ENCODE data around the gene CDK8.

CDK8 gene

DNA sequence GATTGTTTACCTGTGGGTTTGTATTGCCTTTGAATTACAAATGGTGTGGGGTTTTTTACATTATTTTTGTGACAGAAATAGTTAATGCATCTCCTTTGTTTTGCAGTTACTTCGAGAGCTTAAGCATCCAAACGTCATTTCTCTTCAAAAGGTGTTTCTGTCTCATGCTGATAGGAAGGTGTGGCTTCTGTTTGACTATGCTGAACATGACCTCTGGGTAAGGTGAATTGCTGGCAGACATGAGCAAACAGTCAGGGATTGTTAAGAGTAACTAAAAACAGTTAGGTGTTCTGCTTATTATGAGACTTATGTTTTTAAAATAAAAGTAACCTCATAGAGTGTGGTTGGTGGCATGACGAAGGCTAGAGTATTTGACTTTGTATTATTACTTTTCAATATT is 95.0 kb downstream of the CDK8 start:
- Histone ChIP-seq H3K36me3 (ENCODE audit: control insufficient read depth, insufficient read depth, low read length) (peaks cover 2% of the 10 kb centered on the region), H3K4me3 (ENCODE audit: low read depth, low read length) (no peak overlapping the region), H3K27me3 (ENCODE audit: control insufficient read depth, insufficient read depth, low read length) (no peaks in the 10 kb centered on the region), H3K4me1 (ENCODE audit: control insufficient read depth, insufficient read depth, low read length) (no peaks in the 10 kb centered on the region), H3K9ac (ENCODE audit: low read depth, low read length) (no peak overlapping the region), H3K9me3 (ENCODE audit: control insufficient read depth, insufficient read depth, low read length) (no peaks in the 10 kb centered on the region)

GRCh38 chr13:26362261-26362660 is 108.3 kb downstream of the CDK8 start:
- H3K4me3 ChIP-seq (ENCODE audit: low read depth, low read length): no peak overlapping the region
- H3K36me3 ChIP-seq (ENCODE audit: control insufficient read depth, insufficient read depth, low read length): no peaks in the 10 kb centered on the region
- no peaks in the 10 kb centered on the region for H3K27me3 ChIP-seq (ENCODE audit: control insufficient read depth, insufficient read depth, low read length)
- no peaks in the 10 kb centered on the region for H3K4me1 ChIP-seq (ENCODE audit: control insufficient read depth, insufficient read depth, low read length)
- no peak overlapping the region for H3K9ac ChIP-seq (ENCODE audit: low read depth, low read length)
- no peaks in the 10 kb centered on the region for H3K9me3 ChIP-seq (ENCODE audit: control insufficient read depth, insufficient read depth, low read length)

- Histone ChIP-seq H3K36me3 (ENCODE audit: control insufficient read depth, insufficient read depth, low read length) (no peaks in the 10 kb centered on the region), H3K4me3 (ENCODE audit: low read depth, low read length) (no peak overlapping the region), H3K27me3 (ENCODE audit: control insufficient read depth, insufficient read depth, low read length) (no peaks in the 10 kb centered on the region), H3K4me1 (ENCODE audit: control insufficient read depth, insufficient read depth, low read length) (no peaks in the 10 kb centered on the region), H3K9me3 (ENCODE audit: control insufficient read depth, insufficient read depth, low read length) (no peaks in the 10 kb centered on the region), H3K9ac (ENCODE audit: low read depth, low read length) (no peak overlapping the region)
Measured at GRCh38 chr13:26370553-26370952, 116.6 kb downstream of the CDK8 start.

- Histone ChIP-seq H3K4me1 (ENCODE audit: control insufficient read depth, insufficient read depth, low read length) (no peaks in the 10 kb centered on the region), H3K27me3 (ENCODE audit: control insufficient read depth, insufficient read depth, low read length) (no peaks in the 10 kb centered on the region), H3K9ac (ENCODE audit: low read depth, low read length) (no peak overlapping the region), H3K4me3 (ENCODE audit: low read depth, low read length) (no peak overlapping the region), H3K9me3 (ENCODE audit: control insufficient read depth, insufficient read depth, low read length) (no peaks in the 10 kb centered on the region), H3K36me3 (ENCODE audit: control insufficient read depth, insufficient read depth, low read length) (no peaks in the 10 kb centered on the region)
Measured at GRCh38 chr13:26372747-26373146, 118.8 kb downstream of the CDK8 start.

- no peaks in the 10 kb centered on the region for H3K27me3 ChIP-seq (ENCODE audit: control insufficient read depth, insufficient read depth, low read length)
- no peak overlapping the region for H3K9ac ChIP-seq (ENCODE audit: low read depth, low read length)
- no peaks in the 10 kb centered on the region for H3K4me1 ChIP-seq (ENCODE audit: control insufficient read depth, insufficient read depth, low read length)
- no peaks in the 10 kb centered on the region for H3K36me3 ChIP-seq (ENCODE audit: control insufficient read depth, insufficient read depth, low read length)
- H3K9me3 ChIP-seq (ENCODE audit: control insufficient read depth, insufficient read depth, low read length): no peaks in the 10 kb centered on the region
- H3K4me3 ChIP-seq (ENCODE audit: low read depth, low read length): no peak overlapping the region
Measured at GRCh38 chr13:26376430-26376829, 122.5 kb downstream of the CDK8 start.

DNA sequence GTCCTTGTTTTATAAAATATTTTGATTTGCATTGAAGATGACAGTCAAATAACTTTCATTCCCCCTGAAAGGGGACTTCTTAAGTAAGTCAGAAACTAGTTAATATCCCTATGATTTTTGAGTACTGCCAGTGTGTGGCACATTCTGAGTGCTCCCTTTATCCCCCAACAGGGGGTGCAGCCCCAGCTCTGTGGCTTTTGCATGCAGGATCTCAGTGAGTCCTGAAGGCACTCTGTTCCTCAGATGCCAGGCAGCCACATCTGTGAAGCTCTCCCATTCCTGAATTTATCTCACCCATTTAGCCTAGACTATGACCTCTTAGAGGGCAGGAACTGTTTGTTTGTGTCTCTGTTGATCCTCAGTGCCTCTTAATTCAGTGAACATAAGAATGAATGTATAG is 123.1 kb downstream of the CDK8 start:
- no peak overlapping the region for H3K4me3 ChIP-seq (ENCODE audit: low read depth, low read length)
- no peaks in the 10 kb centered on the region for H3K4me1 ChIP-seq (ENCODE audit: control insufficient read depth, insufficient read depth, low read length)
- H3K36me3 ChIP-seq (ENCODE audit: control insufficient read depth, insufficient read depth, low read length): no peaks in the 10 kb centered on the region
- no peaks in the 10 kb centered on the region for H3K9me3 ChIP-seq (ENCODE audit: control insufficient read depth, insufficient read depth, low read length)
- H3K27me3 ChIP-seq (ENCODE audit: control insufficient read depth, insufficient read depth, low read length): no peaks in the 10 kb centered on the region
- H3K9ac ChIP-seq (ENCODE audit: low read depth, low read length): no peak overlapping the region

DNA sequence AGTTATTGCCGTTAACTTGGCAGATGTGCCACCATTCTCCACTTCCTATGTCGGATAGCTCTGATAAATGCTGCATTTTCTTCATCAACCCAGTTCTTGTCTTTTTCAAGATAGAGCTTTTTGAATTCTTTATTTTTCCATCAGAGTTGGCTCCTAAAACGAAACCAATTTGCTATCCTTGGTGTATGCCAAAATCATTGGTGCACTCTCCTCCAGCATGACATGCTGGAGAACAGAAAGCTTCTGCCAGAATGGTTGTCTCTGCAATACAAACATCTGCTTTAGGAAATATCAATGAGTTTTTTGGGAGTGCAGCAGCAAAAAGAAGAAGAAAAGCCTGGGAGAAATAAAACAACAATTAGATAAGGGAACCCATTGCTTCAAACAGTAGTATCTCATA is 124.2 kb downstream of the CDK8 start:
- no peaks in the 10 kb centered on the region for H3K36me3 ChIP-seq (ENCODE audit: control insufficient read depth, insufficient read depth, low read length)
- H3K4me3 ChIP-seq (ENCODE audit: low read depth, low read length): no peak overlapping the region
- H3K4me1 ChIP-seq (ENCODE audit: control insufficient read depth, insufficient read depth, low read length): no peaks in the 10 kb centered on the region
- H3K9me3 ChIP-seq (ENCODE audit: control insufficient read depth, insufficient read depth, low read length): no peaks in the 10 kb centered on the region
- no peaks in the 10 kb centered on the region for H3K27me3 ChIP-seq (ENCODE audit: control insufficient read depth, insufficient read depth, low read length)
- H3K9ac ChIP-seq (ENCODE audit: low read depth, low read length): no peak overlapping the region

- no peaks in the 10 kb centered on the region for H3K4me1 ChIP-seq (ENCODE audit: control insufficient read depth, insufficient read depth, low read length)
- no peaks in the 10 kb centered on the region for H3K27me3 ChIP-seq (ENCODE audit: control insufficient read depth, insufficient read depth, low read length)
- no peaks in the 10 kb centered on the region for H3K36me3 ChIP-seq (ENCODE audit: control insufficient read depth, insufficient read depth, low read length)
- no peak overlapping the region for H3K4me3 ChIP-seq (ENCODE audit: low read depth, low read length)
- H3K9me3 ChIP-seq (ENCODE audit: control insufficient read depth, insufficient read depth, low read length): no peaks in the 10 kb centered on the region
- H3K9ac ChIP-seq (ENCODE audit: low read depth, low read length): no peak overlapping the region
Measured at GRCh38 chr13:26379831-26380230, 125.9 kb downstream of the CDK8 start.

GRCh38 chr13:26380930-26381329 is 127.0 kb downstream of the CDK8 start:
- no peak overlapping the region for H3K9ac ChIP-seq (ENCODE audit: low read depth, low read length)
- no peaks in the 10 kb centered on the region for H3K4me1 ChIP-seq (ENCODE audit: control insufficient read depth, insufficient read depth, low read length)
- no peaks in the 10 kb centered on the region for H3K27me3 ChIP-seq (ENCODE audit: control insufficient read depth, insufficient read depth, low read length)
- no peaks in the 10 kb centered on the region for H3K36me3 ChIP-seq (ENCODE audit: control insufficient read depth, insufficient read depth, low read length)
- H3K4me3 ChIP-seq (ENCODE audit: low read depth, low read length): no peak overlapping the region
- H3K9me3 ChIP-seq (ENCODE audit: control insufficient read depth, insufficient read depth, low read length): no peaks in the 10 kb centered on the region

DNA sequence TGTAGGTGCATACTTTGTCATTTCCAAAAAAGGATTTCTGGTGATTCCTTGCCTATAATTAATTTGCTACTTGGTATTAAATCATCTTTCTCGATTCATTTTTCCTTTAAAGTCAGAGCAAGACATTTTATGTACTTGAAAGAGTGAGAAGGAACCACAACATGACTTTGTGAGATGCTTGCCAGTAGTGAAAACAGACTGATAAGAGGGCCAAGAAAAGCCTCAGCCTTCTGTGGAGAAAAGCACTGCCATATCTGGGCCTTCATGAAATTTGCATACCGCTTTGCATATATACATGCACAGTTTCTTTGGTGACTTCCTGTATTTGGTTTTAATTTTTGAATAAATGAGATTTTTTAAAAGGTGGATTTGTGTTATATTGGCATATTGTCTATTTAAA is 128.4 kb downstream of the CDK8 start:
- Histone ChIP-seq H3K4me1 (ENCODE audit: control insufficient read depth, insufficient read depth, low read length) (no peaks in the 10 kb centered on the region), H3K4me3 (ENCODE audit: low read depth, low read length) (no peak overlapping the region)

GRCh38 chr13:26382835-26383234 is 128.9 kb downstream of the CDK8 start:
- no peak overlapping the region for H3K9ac ChIP-seq (ENCODE audit: low read depth, low read length)
- peaks cover 5% of the 10 kb centered on the region for H3K36me3 ChIP-seq (ENCODE audit: control insufficient read depth, insufficient read depth, low read length)
- no peaks in the 10 kb centered on the region for H3K9me3 ChIP-seq (ENCODE audit: control insufficient read depth, insufficient read depth, low read length)
- H3K4me3 ChIP-seq (ENCODE audit: low read depth, low read length): no peak overlapping the region
- no peaks in the 10 kb centered on the region for H3K27me3 ChIP-seq (ENCODE audit: control insufficient read depth, insufficient read depth, low read length)
- no peaks in the 10 kb centered on the region for H3K4me1 ChIP-seq (ENCODE audit: control insufficient read depth, insufficient read depth, low read length)

More for the DNA sequence above, 128.4 kb downstream of the CDK8 start:
- Histone ChIP-seq H3K9ac (ENCODE audit: low read depth, low read length) (no peak overlapping the region), H3K36me3 (ENCODE audit: control insufficient read depth, insufficient read depth, low read length) (peaks cover under 1% of the 10 kb centered on the region), H3K9me3 (ENCODE audit: control insufficient read depth, insufficient read depth, low read length) (no peaks in the 10 kb centered on the region), H3K27me3 (ENCODE audit: control insufficient read depth, insufficient read depth, low read length) (no peaks in the 10 kb centered on the region)

DNA sequence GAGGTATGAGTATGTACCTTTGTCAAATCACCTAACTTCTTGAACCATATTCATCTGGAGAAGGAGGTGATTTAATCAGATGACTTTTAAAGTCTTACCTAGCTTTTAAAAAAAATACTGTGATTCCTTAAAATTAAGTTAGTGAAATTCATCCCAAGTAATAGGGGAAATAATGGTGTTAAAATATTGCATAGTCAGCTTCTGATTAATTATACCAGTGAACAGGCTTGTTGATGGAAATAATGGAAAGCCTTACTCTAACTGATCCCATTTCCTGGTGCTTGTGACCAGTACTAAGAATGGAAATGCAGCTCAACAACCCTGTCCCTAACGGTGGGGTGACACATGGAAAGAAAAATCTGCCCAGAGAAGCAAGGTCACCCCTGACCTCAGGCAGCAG is 130.7 kb downstream of the CDK8 start:
- Histone ChIP-seq H3K9me3 (ENCODE audit: control insufficient read depth, insufficient read depth, low read length) (no peaks in the 10 kb centered on the region), H3K36me3 (ENCODE audit: control insufficient read depth, insufficient read depth, low read length) (peaks cover 5% of the 10 kb centered on the region)

DNA sequence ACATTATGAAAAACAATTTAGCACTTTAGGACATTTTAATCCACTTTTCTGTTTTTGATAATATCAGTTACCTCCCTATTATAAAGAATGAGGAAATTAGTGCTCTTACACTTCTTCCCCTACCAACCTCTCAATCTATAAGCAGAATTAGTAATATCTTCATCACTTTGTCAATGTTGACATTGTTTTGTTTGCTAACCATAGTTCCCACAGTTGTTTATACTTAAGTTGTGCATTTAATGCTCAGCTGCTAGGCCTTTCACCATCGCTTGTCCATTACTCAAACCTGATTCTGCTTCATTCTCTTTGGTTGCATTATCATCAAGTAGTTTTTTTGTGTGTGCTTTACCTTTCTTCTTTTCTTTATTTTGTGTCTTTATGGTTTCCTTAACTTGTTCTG is 132.1 kb downstream of the CDK8 start:
- no peak overlapping the region for H3K9ac ChIP-seq (ENCODE audit: low read depth, low read length)
- H3K36me3 ChIP-seq (ENCODE audit: control insufficient read depth, insufficient read depth, low read length): peaks cover 5% of the 10 kb centered on the region
- H3K9me3 ChIP-seq (ENCODE audit: control insufficient read depth, insufficient read depth, low read length): no peaks in the 10 kb centered on the region
- H3K27me3 ChIP-seq (ENCODE audit: control insufficient read depth, insufficient read depth, low read length): no peaks in the 10 kb centered on the region
- no peaks in the 10 kb centered on the region for H3K4me1 ChIP-seq (ENCODE audit: control insufficient read depth, insufficient read depth, low read length)
- no peak overlapping the region for H3K4me3 ChIP-seq (ENCODE audit: low read depth, low read length)

More for the DNA sequence above, 130.7 kb downstream of the CDK8 start:
- no peak overlapping the region for H3K4me3 ChIP-seq (ENCODE audit: low read depth, low read length)
- no peaks in the 10 kb centered on the region for H3K4me1 ChIP-seq (ENCODE audit: control insufficient read depth, insufficient read depth, low read length)
- no peak overlapping the region for H3K9ac ChIP-seq (ENCODE audit: low read depth, low read length)
- no peaks in the 10 kb centered on the region for H3K27me3 ChIP-seq (ENCODE audit: control insufficient read depth, insufficient read depth, low read length)
